GM12891 (cell line): ENCODE results near the gene AHRR.
A peak's percentile ranks its signal among the peaks of the same experiment; 100 is the strongest.
"Not testable (repeated sequence)": the region's sequence is repeated elsewhere in the genome, so short reads cannot be mapped to it uniquely, and the experiment has no call there.

Experiments
- DNase-seq: peaks from one replicate; pipeline ENCODE4 v3.0.0; 2011; ENCODE audit warnings: low spot score; ENCODE audit not compliant: insufficient read length
- FAIRE-seq: peaks from 2 replicates; lab custom pipeline; 2011; peaks lifted over from hg19 to GRCh38; lab: Jason Lieb, UNC
- PAX5 ChIP-seq: IDR thresholded peaks from 2 replicates; pipeline ENCODE4 v1.6.1; 2011; ENCODE audit warnings: low read length, moderate library complexity, mild to moderate bottlenecking; ENCODE audit not compliant: insufficient read depth, severe bottlenecking
- POLR2A ChIP-seq: IDR thresholded peaks from 2 replicates; pipeline ENCODE4 v1.6.1; 2011; ENCODE audit warnings: low read depth, low read length, control low read depth
- POLR2AphosphoS5 ChIP-seq: IDR thresholded peaks from 2 replicates; pipeline ENCODE4 v1.6.1; 2011; ENCODE audit warnings: low read depth, low read length, control low read depth
- POU2F2 ChIP-seq: IDR thresholded peaks from 2 replicates; pipeline ENCODE4 v1.6.1; 2011; ENCODE audit warnings: low read depth, mild to moderate bottlenecking, control low read depth, low read length, moderate library complexity
- SPI1 ChIP-seq: IDR thresholded peaks from 2 replicates; pipeline ENCODE4 v1.6.1; 2011; ENCODE audit warnings: low read depth, low read length, control low read depth
- TAF1 ChIP-seq: IDR thresholded peaks from 2 replicates; pipeline ENCODE4 v1.6.1; 2011; ENCODE audit warnings: low read depth, low read length, control low read depth

AHRR gene

GRCh38 chr5:366541-367357, 45.2 kb downstream of the AHRR start:
- DNase-seq, result peak; percentile 0
- no peak for TF ChIP-seq SPI1
- TF ChIP-seq PAX5, result no peak
- TF ChIP-seq TAF1, result no peak
- no peak for TF ChIP-seq POLR2A
- TF ChIP-seq POLR2AphosphoS5, result no peak
- TF ChIP-seq POU2F2, result no peak
- FAIRE-seq, result peak; percentile 56

GRCh38 chr5:367358-368130, 46.0 kb downstream of the AHRR start:
- DNase-seq (no peak), FAIRE-seq (peak; percentile 74)
- TF ChIP-seq POLR2A, result no peak
- TF ChIP-seq PAX5, result no peak
- no peak for TF ChIP-seq POLR2AphosphoS5
- no peak for TF ChIP-seq SPI1
- no peak for TF ChIP-seq POU2F2
- no peak for TF ChIP-seq TAF1

GRCh38 chr5:368183-369084, 46.9 kb downstream of the AHRR start:
- no peak for DNase-seq

GRCh38 chr5:369151-369868, 47.8 kb downstream of the AHRR start:
- DNase-seq (no peak), FAIRE-seq (peak; percentile 94)
- TF ChIP-seq PAX5 (no peak), POLR2AphosphoS5 (no peak), POU2F2 (no peak), POLR2A (0 out of 2 replicates have a peak, but pooled peaks have one; percentile 9), SPI1 (peak; percentile 71), TAF1 (no peak)

More at GRCh38 chr5:368183-369084, 46.9 kb downstream of the AHRR start:
- TF ChIP-seq SPI1 (peak; percentile 97), POU2F2 (peak; percentile 87; the same call in 1 of the 2 replicates), TAF1 (no peak), PAX5 (peak; percentile 72), POLR2AphosphoS5 (no peak), POLR2A (peak; percentile 8; the same call in 1 of the 2 replicates)
- no peak for FAIRE-seq

GRCh38 chr5:369869-370236, 48.3 kb downstream of the AHRR start:
- FAIRE-seq, DNase-seq: not testable (repeated sequence)

- DNase-seq (no peak), FAIRE-seq (no peak)
- TF ChIP-seq POLR2AphosphoS5, result 0 out of 2 replicates have a peak, but pooled peaks have one; percentile 50
- no peak for TF ChIP-seq POU2F2
Measured at GRCh38 chr5:370311-370958, 48.9 kb downstream of the AHRR start.

GRCh38 chr5:370959-371810, 49.7 kb downstream of the AHRR start:
- TF ChIP-seq TAF1 (no peak), POU2F2 (no peak; the same call in 1 of the 2 replicates), POLR2AphosphoS5 (no peak; the same call in 1 of the 2 replicates), POLR2A (no peak; the same call in 1 of the 2 replicates), SPI1 (no peak), PAX5 (no peak)
- DNase-seq, result no peak
- FAIRE-seq, result peak; percentile 40
